CD4-positive, alpha-beta T cell treated with Interleukin-21 for 1 hour (primary cell): Measurements from ENCODE around the gene DHDDS.
A peak's percentile ranks its signal among the peaks of the same experiment; 100 is the strongest.
"Not testable (repeated sequence)": the region's sequence is repeated elsewhere in the genome, so short reads cannot be mapped to it uniquely, and the experiment has no call there.

Source experiments
- DNase-seq: peaks from one replicate; pipeline ENCODE4 v3.0.0-alpha.2; 2020

DHDDS gene, protein sequence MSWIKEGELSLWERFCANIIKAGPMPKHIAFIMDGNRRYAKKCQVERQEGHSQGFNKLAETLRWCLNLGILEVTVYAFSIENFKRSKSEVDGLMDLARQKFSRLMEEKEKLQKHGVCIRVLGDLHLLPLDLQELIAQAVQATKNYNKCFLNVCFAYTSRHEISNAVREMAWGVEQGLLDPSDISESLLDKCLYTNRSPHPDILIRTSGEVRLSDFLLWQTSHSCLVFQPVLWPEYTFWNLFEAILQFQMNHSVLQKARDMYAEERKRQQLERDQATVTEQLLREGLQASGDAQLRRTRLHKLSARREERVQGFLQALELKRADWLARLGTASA

DNA sequence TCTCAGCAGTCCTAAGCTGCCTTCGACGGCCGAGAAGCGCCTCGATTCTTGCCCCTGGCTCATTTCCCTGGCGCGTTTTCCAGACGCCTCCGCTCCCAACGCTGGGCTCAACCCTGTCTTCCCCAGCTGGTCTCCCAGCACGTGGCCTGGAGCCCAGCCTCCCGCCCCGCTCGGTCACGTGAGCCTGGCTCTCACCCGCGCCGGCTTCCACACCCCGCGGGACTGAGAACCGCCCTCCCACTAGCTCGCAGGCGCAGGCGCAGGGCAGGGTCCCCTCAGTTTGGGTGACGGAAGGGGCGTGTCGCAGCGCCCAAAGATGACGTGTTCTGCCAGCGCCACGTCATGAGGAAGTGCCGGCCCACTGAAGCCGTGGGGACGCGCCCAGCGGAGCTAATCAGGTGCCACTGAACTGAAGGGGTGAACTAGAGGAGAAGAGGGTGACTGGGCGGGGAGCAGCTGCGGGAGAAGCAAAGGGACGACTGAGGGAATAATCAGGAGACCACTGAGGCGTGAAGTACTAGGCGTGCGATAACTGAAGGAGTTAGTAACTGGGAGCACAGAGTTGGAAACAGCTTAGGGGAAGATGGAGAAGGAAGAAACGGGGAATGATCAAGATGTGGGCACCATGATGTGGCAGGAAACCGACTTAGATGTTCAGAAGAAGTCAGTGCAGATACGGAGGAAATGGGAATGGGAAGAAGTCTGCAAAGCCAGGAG is at the start of gene DHDDS:
Gene DHDDS (plus strand): TSS at position 343 of the 717 bp plus-strand sequence. CDS start 625 bp downstream, outside the sequence.
- DNase-seq, result peak; percentile 98

DNA sequence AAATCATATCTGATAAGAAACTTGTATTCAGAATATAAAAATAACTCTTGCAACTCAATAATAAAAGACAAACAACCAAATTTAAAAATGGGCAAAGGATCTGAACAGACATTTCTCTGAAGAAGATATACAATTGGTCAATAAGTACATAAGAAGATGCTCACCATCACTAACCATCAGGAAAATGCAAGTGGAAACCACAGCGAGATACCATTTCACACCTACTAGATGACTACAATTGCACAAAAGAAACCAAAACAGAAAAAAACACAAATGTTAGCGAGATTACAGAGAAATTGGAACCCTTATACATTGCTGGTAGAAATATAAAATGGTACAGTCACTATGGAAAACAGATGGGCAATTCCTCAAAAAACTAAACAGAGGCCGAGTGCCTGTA is 48.0 kb upstream of the DHDDS start:
- peak; percentile 33 for DNase-seq

DNA sequence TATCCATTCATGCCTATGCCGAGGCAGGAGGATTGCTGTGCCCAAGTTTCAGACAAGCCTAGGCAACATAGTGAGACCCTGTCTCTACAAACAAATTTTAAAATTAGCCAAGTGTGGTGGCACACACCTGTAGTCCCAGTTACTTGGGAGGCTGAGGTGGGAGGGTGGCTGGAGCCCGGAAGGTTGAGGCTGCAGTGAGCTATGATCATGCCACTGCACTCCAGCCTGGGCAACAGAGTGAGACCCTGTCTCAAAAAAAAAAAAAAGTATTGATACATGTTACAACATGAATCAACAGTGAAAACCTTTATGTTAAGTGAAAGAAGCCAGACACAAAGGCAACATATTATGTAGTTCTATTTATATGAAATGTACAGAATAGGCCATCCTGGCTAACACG is 47.1 kb upstream of the DHDDS start:
- not testable (repeated sequence) for DNase-seq

DNA sequence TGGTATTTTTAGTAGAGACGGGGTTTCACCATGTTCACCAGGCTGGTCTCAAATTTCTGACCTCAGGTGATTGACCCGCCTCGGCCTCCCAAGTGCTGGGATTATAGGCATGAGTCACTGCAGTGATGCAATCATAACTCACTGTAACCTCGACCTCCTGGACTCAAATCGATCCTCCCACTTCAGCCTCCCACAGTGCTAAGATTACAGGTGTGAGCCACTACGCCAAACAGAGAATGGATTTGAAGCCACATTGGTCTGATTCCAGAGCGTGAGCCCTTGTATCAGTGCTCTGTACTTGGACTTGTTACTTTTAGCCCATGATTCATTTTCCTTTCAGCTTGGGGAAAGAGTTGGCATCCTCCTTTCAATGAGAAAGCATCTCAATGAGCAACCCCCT is 44.7 kb upstream of the DHDDS start:
- DNase-seq, result no peak

DNA sequence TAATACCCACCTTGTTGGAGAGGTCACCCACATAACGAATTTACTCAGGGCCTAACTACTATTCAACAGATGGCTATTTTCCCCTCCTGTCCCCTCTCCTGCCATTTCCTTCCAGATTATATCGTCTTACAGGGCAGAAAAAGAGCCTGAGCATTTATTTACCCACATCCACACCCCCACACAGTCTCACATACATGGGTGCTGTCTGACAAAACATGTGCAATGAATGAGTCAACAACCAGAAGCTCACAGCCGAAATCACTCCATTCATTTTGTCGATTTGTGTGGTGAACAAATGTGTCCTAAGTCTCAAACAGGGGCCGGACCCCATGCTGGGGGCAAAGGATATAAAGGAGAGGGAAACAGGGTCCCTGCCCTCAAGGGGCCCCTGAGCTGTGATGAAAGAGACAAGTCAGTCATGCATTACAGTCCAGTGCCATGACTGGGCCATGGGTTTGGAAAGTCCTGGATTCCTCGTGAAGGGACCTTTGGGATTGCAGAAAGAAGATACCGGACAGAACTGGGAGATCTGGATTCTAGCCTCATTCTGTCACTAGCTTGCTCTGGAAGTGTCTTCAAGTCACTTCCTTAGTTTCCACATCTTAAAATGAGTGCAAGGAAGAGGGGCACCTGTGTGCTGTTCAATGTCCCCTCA is 43.2 kb upstream of the DHDDS start:
- no peak for DNase-seq

DNA sequence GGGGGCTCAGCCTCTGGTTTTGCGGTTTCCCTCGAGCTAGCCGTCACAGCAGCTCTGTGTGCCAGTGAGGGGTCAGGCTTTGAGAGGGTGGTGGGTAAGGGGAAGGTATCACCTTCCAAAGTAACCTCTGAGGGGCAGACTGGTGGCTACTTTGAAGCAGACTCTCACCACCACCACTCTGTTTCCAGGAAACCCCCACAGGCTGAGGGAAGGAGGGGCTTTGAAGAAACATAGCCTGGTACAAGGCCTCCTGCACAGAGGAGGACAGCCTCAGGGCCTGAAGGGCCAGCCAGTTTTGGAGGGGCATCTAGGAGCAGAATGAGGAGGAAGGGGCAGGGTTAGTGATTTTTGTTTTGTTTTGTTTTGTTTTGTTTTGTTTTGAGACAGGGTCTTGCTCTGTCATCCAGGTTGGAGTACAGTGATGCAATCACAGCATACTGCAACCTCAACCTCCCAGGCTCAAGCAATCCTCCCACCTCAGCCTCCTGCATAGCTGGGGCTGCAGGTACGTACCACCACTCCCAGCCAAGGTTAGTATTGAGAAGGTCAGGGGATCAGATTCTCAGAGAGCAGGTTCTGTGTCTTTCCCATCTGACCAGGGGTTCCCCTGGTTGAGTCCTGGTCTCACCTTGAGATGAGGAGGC is 42.4 kb upstream of the DHDDS start:
- no peak for DNase-seq

DNA sequence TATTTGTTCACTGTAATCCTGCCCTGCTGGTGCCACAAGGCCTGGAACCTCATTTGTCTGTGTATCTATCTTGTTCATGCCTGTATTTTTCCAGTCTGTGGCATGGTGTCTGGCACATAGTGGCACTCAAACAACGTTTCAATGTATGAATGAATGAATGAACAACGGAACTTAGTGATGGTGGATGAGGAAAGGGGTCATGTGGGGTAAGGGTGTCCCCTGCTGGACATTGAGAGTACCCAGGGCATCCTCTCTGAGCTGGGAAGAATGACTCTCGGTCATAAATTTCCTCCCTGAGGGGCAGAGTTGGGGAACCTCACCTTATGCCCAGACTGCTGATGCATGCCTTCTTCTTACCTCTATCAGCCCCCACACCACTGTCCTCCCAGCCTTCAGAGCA is 40.7 kb upstream of the DHDDS start:
- peak; percentile 72 for DNase-seq

DNA sequence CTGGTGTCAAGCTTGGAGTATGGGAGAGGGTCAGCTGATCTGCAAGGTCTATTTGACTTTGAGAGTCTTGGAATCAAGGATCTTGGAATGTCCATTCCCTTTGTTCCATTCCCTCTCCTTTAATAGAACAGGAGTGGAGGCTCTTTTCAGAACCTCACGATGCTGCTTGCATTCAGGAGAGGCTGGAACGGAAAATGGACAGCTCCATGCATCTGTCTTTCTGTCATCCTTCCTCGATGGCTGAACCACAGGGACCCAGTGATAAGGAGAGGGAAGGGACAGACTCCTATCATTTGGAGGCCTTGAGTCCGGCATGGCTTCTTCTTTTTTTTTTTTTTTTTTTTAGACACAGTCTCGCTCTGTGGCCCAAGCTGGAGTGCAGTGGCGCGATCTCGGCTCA is 36.4 kb upstream of the DHDDS start:
- no peak for DNase-seq

DNA sequence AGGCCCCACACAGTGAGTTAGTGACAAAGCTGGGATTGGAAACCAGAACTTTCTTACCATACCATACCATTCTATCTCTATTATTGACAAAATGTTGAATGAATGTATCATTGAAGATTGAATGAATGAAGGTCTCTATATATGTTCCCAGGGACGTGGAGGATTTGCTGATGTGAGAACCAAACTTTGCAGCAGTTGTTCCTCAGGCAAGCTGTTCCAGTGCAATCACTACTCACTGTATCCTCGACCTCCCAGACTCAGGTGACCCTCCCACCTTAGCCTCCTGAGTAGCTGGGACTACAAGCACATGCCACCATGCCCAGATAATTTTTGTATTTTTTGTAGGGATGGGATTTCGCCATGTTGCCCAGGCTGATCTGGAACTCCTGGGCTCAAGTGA is 33.1 kb upstream of the DHDDS start:
- DNase-seq, result no peak

DNA sequence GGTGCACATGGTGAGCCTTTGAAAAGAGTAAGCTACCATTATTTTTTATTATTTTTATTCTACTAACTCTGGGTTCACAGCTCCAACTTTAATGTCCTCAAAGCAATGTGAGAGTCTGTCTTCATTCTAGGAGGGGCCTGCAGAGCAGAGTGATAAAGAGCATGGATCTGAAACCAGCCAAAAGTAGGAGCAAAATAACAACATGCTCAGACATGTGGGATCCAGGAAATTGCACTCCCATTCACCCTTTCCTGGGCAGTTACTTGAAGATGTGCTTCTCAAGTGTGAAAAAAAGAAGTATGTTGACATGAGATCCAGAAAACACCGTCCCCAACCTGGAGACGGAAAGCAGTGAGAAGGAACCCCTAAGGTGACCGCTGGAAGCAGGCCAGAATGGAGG is 30.2 kb upstream of the DHDDS start:
- DNase-seq, result no peak

DNA sequence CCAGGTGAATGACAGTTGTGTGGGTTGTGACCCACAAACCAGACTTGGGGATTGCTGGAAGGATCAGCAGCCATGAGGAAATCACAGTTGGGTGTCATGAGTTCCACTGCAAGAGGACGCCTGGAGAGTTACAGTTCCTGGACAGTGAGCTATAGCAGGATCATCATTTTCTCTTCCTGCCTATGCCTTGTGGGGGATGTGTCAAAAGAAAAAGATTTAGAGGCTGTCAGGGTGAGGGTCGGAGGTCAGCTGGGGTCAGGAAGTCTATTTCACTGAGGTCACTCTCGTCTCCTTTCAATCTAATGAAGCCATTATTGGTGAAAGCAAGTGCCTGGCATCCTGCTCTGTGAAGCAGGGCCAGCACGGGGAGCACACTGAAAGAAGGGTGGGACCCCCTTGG is 28.5 kb upstream of the DHDDS start:
- DNase-seq, result no peak

DNA sequence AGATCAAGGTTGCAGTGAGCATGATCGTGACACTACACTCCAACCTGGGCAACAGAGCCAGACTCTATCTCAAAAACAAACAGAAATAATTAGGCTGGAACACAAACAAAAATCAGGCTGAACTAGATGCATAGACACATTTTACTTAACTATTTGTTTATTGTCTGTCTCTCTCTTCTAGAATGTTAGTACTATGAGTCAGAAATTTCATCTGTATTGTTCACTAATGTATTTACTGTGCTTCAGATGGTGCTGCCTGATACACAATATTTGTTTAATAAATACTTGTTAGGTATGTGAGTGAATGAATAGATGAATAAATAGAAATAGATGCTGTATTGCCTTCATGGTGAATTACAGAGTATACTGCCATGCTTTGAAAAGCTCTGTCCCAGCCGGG is 27.5 kb upstream of the DHDDS start:
- DNase-seq, result no peak

DNA sequence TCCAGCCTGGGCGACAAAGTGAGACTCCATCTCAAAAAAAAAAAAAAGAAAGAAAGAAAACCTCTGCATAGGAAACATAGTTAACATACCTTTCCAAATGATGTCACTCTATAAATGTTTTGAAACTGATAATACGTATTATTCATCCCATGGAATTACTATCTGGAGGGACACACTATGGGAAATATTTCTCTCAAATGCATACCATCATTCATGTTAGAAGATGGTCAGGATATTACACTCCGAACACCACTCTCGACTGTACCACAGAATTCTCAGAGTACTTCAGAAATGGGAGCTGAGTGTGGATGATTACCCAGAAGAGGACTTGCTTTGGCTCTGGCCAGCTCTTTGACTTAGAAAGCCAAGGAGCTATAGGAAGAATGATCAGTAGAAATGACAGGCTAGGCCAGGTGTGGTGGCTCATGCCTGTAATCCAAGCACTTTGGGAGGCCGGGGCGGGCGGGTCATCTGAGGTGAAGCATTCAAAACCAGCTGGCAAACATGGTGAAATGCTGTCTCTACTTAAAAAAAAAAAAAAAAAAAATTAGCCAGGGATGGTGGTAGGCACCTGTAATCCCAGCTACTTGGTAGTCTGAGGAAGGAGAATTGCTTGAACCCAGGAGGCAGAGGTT is 26.7 kb upstream of the DHDDS start:
- no peak for DNase-seq

DNA sequence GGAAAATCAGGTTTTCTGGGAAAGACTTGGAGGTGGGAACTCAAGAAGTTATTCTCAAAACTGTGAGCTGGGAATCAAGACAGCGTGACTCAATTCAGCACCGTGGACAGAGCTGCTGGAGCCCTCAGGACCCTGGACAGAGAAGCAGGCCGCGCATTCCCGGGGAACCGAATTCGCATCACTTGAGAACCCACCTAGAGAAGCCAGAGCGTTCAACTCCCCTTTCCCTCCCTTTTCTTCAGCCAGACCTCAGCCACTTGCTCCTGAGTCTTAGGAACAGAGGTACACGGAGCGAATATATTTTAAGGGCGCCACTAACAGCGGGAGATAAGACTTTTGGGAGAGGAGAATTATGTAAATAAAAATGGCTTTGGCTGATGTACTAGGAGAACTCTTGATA is 23.5 kb upstream of the DHDDS start:
- peak; percentile 81 for DNase-seq

DNA sequence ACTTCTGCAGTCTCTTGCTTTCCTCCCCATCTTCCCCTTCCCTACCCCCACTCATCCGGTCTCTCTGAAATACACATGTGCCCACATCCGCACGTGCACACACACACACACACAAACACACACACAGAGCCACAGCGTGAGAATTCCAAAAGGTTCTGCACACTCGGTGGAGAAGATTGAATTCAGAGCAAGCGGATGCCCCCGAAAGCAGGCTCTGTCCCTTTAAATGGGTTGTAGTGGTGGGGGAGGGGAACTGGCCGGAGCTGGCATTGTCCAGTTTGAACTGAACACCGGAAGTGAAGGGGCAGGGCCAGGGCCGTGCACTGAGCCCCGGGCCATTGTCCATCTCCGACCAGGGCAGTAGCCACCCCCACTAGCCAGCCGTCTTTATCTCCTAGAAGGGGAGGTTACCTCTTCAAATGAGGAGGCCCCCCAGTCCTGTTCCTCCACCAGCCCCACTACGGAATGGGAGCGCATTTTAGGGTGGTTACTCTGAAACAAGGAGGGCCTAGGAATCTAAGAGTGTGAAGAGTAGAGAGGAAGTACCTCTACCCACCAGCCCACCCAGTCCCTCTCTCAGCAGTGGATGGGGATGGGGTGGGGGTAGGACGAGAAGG is 22.8 kb upstream of the DHDDS start:
- DNase-seq, result no peak

DNA sequence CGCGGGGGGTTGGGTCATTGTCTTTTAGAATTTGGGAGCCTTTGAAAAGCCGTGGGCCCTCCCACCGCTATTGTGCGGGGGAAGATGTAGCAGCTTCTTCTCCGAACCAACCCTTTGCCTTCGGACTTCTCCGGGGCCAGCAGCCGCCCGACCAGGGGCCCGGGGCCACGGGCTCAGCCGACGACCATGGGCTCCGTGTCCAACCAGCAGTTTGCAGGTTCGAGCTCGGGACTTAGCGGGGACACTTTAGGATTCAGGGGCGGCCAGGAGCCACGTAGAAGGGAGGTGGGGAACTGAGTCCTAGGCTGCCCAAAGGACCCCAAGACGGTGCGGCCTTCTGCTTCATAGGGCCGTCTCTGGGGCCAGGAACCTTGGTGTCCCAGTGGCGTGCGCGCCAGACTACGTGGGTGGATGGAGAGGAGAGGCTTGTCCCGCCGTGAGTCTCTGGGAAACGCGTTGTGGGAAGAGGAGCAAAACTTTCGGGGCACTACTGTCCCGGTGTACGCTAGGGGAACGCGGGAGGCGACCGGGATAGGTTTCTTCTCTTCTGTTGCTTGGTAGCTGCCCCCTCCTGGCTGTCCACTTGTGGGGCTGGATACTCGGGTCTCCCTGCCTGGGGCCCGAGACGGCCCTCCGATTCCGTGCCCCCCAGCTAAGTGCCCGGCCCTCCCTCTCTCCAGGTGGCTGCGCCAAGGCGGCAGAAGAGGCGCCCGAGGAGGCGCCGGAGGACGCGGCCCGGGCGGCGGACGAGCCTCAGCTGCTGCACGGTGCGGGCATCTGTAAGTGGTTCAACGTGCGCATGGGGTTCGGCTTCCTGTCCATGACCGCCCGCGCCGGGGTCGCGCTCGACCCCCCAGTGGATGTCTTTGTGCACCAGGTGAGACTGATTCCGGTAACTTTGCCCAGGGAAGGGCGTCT is 21.2 kb upstream of the DHDDS start, which contains the start of gene LIN28A:
Gene LIN28A (plus strand): TSS at position 112 of the 918 bp plus-strand sequence. CDS start 75 bp downstream, at position 187.
- no peak for DNase-seq

DNA sequence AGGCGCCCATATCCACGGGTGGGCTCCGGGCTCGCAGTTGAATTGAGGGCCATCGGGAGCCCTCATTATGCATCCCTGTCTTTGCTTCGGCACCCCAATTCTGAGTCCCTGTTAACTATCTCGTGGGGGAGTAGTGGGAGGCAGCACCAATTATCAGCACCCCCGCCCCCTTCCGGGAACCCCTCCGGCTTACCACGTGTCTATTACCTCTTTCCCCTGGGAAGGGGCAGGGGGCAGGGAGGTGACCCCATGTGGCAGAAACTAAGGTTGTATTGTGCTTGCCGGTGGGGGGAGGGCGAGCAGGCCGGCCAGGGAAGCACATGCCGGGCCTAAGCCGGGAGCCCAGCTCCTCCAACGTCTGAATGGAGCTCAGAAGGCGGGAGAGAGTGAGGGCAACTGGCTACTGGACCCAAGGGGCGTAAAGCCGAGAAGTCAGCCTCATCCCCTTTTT is 20.5 kb upstream of the DHDDS start:
- DNase-seq, result no peak

DNA sequence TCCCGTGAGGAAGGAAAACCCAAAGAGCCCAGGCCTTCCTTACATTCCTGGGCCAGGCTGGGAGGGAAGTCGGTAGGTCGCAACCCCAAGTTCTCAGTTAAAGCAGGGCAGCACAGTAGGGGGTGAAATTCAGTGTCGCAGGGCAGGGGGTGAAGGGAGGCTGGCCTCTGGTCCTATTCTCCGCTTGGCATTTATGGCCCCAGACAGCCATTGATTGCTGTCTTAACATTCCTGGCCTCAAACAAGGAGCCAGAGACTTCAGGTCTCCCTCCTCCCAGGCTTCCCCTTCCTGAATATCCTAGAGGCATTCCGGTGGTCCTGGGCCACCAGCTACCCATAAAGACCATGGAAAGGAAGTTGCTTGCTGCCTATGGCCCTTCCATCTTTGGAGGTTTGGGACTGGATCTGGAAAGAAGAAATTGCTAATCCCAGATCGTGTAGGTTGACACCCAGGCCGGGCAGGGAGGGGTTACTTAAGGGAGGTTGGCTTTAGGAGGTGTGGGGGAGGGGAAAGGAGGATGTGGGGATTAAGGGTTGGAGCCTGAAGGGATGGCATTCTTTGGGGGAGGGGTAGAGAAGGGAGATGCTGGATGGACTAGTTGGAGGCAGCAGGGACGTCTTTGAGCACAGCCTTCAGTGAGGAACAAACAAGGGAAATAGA is 19.8 kb upstream of the DHDDS start:
- DNase-seq, result no peak

DNA sequence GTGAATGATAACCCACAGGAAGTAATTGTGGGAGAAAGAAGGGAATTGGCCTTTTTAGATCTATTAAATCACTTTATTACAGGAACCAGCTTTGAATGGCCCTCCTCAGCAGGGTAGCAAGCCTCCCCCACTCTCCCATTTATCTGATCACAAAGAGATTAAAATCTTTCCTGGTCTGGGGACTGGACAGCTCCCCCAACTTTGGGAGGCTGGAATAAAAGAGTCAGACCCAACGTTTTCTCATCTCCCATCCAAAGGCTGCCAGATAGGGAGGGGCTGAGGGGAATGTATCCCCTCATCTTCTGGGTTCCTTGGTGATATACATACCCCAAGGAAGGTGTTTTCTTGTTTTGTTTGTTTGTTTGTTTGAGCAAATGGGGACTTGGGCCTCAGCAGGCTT is 19.1 kb upstream of the DHDDS start:
- no peak for DNase-seq

DNA sequence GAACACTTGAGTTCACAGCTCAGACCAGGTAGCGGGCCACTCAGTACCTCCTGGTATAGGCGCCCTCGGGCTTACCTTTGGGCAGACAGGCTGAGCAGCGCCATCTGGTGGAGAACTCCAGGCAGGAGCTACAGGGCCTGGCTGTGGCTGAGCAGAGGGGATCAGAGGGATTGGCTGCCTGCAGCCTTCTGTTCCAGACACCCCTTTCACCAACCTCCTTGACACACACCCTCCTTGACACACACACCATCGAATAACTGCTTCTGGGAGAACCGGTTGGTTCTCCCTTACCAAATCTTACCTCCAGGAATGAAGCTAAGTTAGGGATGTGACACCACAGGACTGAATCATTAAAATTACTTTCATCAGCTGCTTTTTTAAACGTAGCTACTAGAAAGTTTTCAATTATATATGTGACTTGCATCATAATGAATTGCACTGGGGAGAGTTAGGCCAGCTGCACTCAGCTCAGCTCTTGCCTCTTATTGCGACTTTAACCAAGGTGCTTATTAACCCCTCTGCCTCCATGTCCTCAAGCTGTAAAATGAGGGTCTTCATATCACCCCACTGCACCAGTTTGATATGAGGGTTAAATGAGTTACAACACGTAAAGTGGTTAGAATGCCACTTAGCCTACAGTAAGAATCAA is 14.9 kb upstream of the DHDDS start:
- DNase-seq, result peak; percentile 85
